Hepatocyte (in vitro differentiated cells): ENCODE results near the gene PDCD6IP. TPM values are rescaled to one million over a fixed set of nuclear protein-coding genes. Genes with fewer than 3 reads are reported as not detected.
A peak's percentile ranks its signal among the peaks of the same experiment; 100 is the strongest.

ENCODE experiments used
- DNase-seq: peaks from one replicate; pipeline ENCODE4 v3.0.0-alpha.2; 2016; ENCODE audit warnings: low spot score
- H2AFZ ChIP-seq: fragments of 200-600 bp; sonication (generic); 2 replicates; pipeline ENCODE4 v1.6.0; 2016; ENCODE audit warnings: antibody characterized with exemption, mild to moderate bottlenecking
- H3K27ac ChIP-seq: fragments of 200-600 bp; sonication (generic); 2 replicates; pipeline ENCODE4 v1.5.1; 2016; ENCODE audit warnings: mild to moderate bottlenecking
- H3K27me3 ChIP-seq: fragments of 200-600 bp; sonication (generic); 2 replicates; pipeline ENCODE4 v1.6.1; 2016
- H3K36me3 ChIP-seq: fragments of 200-600 bp; sonication (generic); replicated peaks from 2 replicates; pipeline ENCODE4 v1.5.1; 2016; ENCODE audit warnings: low read depth; ENCODE audit not compliant: insufficient read depth
- H3K4me1 ChIP-seq: fragments of 200-600 bp; sonication (generic); 2 replicates; pipeline ENCODE4 v1.5.1; 2016; ENCODE audit warnings: mild to moderate bottlenecking, moderate library complexity; ENCODE audit not compliant: insufficient read depth
- H3K4me2 ChIP-seq: fragments of 200-600 bp; sonication (generic); 2 replicates; pipeline ENCODE4 v1.6.0; 2016
- H3K4me3 ChIP-seq: fragments of 200-600 bp; sonication (generic); 2 replicates; pipeline ENCODE4 v1.5.1; 2016; ENCODE audit warnings: mild to moderate bottlenecking
- H3K79me2 ChIP-seq: fragments of 200-600 bp; sonication (generic); 2 replicates; pipeline ENCODE4 v1.6.0; 2017; ENCODE audit warnings: mild to moderate bottlenecking
- H3K9me2 ChIP-seq: fragments of 200-600 bp; sonication (generic); replicated peaks from 2 replicates; pipeline ENCODE4 v1.6.0; 2017; ENCODE audit warnings: mild to moderate bottlenecking; ENCODE audit not compliant: insufficient read depth
- H3K9me3 ChIP-seq: fragments of 200-600 bp; sonication (generic); 2 replicates; pipeline ENCODE4 v1.5.1; 2016; ENCODE audit warnings: low read depth, mild to moderate bottlenecking
- H4K20me1 ChIP-seq: fragments of 200-600 bp; sonication (generic); 2 replicates; pipeline ENCODE4 v1.6.0; 2016; ENCODE audit warnings: mild to moderate bottlenecking; ENCODE audit not compliant: insufficient read depth, poor library complexity, severe bottlenecking
- EZH2 ChIP-seq: fragments of 200-600 bp; sonication (generic); IDR thresholded peaks from 2 replicates; pipeline ENCODE4 v1.6.1; 2016; ENCODE audit warnings: antibody characterized with exemption, mild to moderate bottlenecking, borderline replicate concordance
- EZH2phosphoT487 ChIP-seq: fragments of 200-600 bp; sonication (generic); IDR thresholded peaks from one replicate; pipeline ENCODE4 v1.6.1; 2018; ENCODE audit warnings: antibody characterized with exemption, mild to moderate bottlenecking, low read depth, moderate library complexity; ENCODE audit not compliant: unreplicated experiment, severe bottlenecking
- WGBS: methylation state at CpG from one replicate; pipeline ENCODE4 v1.1.6; 2016; ENCODE audit warnings: low lambda C conversion rate; ENCODE audit errors: missing lambda C conversion rate; 5-methylcytosine and 5-hydroxymethylcytosine counted together
- polyA plus RNA-seq: library from polyadenylated mRNA; unstranded; fragments of >200 nt; fragmentation: Nextera tagmentation; extraction: Ambion mirVana; gene quantifications from 2 replicates; pipeline ENCODE4 v1.2.1, GENCODE V29; 2016
- total RNA-seq: library from RNA; depleted of rRNA; stranded (reverse); fragments of >200 nt; gene quantifications from 2 replicates; pipeline ENCODE4 v1.2.3, GENCODE V29; 2014
- TF ChIP-seq, protein P1 (sequence below): fragments of 200-600 bp; sonication (generic); IDR thresholded peaks from 2 replicates; pipeline ENCODE4 v1.5.1; 2016; ENCODE audit warnings: antibody characterized with exemption, mild to moderate bottlenecking; ENCODE audit not compliant: poor library complexity

Gene PDCD6IP
- total and polyA plus RNA-seq, 2 experiments from 2014 or later, result 83.6 to 121 TPM

DNA sequence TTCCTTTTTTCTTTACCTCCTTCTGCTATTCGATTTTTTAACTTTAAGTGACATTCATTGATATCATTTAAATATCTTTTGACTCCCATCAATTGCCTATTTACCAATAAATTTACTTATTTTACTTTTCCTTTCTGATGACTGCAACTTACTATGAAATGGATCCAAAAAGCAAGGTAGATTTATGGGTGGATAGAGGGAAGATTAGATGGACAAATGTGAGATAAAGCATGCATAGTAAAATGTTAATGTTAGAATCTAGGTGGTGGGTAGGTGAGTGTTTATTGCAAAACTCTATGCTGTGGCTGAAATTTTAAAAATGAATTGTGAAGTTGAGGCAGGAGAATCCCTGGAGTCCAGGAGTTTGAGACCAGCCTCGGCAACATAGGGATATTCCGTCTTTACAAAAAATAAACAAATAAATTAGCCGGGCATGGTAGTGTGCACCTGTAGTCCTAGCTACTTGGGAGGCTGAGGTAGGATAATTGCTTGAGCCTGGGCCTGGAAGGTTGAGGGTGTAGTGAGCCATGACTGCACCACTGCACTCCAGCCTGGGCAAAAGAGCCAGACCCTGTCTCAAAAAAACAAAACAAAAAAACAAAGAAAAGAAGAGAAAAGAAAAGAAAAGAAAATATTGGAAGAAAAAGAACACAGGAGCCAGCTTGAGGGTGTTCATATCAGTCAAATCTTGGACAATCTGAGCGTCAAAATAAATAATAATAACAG, 6.1 kb upstream of the PDCD6IP start:
- Histone ChIP-seq H3K27ac (peak overlapping the region; percentile 51), H3K4me2 (no peak overlapping the region), H3K79me2 (peaks cover 4% of the 10 kb centered on the region), H3K9me3 (no peaks in the 10 kb centered on the region), H3K36me3 (no peaks in the 10 kb centered on the region), H3K4me3 (no peak overlapping the region), H4K20me1 (no peaks in the 10 kb centered on the region), H3K27me3 (no peaks in the 10 kb centered on the region), H2AFZ (no peak overlapping the region), H3K4me1 (no peaks in the 10 kb centered on the region), H3K9me2 (no peaks in the 10 kb centered on the region)
- 91% methylated on average over 5 of the region's 5 CpGs for WGBS
- DNase-seq, result no peak
- TF ChIP-seq, protein P1, sequence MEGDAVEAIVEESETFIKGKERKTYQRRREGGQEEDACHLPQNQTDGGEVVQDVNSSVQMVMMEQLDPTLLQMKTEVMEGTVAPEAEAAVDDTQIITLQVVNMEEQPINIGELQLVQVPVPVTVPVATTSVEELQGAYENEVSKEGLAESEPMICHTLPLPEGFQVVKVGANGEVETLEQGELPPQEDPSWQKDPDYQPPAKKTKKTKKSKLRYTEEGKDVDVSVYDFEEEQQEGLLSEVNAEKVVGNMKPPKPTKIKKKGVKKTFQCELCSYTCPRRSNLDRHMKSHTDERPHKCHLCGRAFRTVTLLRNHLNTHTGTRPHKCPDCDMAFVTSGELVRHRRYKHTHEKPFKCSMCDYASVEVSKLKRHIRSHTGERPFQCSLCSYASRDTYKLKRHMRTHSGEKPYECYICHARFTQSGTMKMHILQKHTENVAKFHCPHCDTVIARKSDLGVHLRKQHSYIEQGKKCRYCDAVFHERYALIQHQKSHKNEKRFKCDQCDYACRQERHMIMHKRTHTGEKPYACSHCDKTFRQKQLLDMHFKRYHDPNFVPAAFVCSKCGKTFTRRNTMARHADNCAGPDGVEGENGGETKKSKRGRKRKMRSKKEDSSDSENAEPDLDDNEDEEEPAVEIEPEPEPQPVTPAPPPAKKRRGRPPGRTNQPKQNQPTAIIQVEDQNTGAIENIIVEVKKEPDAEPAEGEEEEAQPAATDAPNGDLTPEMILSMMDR, result no peak
- TF ChIP-seq EZH2phosphoT487 (no peak), EZH2 (no peak)

DNA sequence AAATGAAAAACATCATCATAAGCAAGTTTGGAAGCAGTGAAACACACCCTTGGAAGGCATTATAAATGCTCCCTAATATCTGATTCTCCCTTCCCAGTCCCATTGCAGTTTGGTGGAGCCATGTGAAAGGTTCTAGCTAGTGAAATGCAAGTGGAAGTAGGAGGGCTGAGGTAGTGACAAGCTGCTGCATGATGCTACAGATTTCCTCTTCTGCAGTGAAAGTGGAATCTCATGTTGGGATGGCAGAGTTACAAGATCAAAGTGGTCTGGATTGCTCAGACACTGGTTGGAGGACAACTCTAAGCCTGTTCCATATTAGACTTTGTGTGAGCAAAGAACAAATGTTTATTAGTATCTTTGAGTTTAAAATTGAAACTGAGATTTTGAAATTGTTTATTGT, 3.3 kb upstream of the PDCD6IP start:
- no peak overlapping the region for H2AFZ ChIP-seq
- no peak overlapping the region for H3K27ac ChIP-seq
- H3K27me3 ChIP-seq, result no peaks in the 10 kb centered on the region
- no peak overlapping the region for H3K4me2 ChIP-seq
- TF ChIP-seq EZH2phosphoT487, result no peak
- TF ChIP-seq, protein P1, result no peak
- TF ChIP-seq EZH2, result no peak
- H3K4me1 ChIP-seq, result no peaks in the 10 kb centered on the region
- peaks cover 18% of the 10 kb centered on the region for H3K79me2 ChIP-seq
- no peak overlapping the region for H3K4me3 ChIP-seq
- no peaks in the 10 kb centered on the region for H3K9me3 ChIP-seq
- no peak for DNase-seq
- H4K20me1 ChIP-seq, result peaks cover 5% of the 10 kb centered on the region
- no peaks in the 10 kb centered on the region for H3K36me3 ChIP-seq
- no peaks in the 10 kb centered on the region for H3K9me2 ChIP-seq

DNA sequence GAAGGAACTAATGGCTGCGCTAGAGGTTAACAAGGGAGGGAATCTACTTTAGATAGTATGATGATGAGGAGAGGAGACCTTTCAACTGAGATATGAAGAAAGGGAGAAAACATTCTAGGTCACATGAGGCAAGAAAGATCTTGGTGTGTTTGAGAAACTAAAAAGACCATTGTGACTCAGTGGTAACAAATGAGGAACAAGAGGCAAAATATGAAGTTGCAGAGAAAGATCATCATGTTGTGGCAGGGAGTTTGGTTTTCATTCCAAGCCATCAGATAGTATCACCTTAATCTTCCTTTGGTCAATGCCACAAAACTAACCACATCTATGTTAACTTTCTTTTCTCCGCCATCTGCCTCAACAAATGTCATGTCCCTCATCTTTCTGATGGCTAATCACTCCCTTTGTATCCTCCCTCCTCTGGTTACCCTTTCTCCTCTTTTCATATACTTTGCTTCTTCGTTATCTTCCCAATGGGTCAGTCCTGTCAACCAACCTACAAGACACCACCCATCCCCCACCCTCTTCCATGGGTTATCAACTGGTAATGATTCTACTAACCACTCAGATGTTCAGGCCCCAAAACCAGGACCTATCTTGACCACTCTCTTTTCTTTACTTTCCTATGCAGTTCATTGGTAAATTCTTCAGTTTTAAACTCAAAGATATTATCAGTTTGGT, 2.4 kb upstream of the PDCD6IP start:
- H4K20me1 ChIP-seq, result peaks cover 12% of the 10 kb centered on the region
- no peak for TF ChIP-seq EZH2phosphoT487
- TF ChIP-seq, protein P1, result no peak
- no peak for TF ChIP-seq EZH2
- 96% methylated on average over 3 of the region's 3 CpGs for WGBS

More for the DNA sequence above, 2.4 kb upstream of the PDCD6IP start:
- Histone ChIP-seq H3K27me3 (no peaks in the 10 kb centered on the region), H3K4me1 (peaks cover 6% of the 10 kb centered on the region), H2AFZ (no peak overlapping the region), H3K27ac (no peak overlapping the region), H3K4me3 (no peak overlapping the region), H3K9me3 (no peaks in the 10 kb centered on the region), H3K36me3 (no peaks in the 10 kb centered on the region), H3K79me2 (peaks cover 26% of the 10 kb centered on the region), H3K9me2 (no peaks in the 10 kb centered on the region), H3K4me2 (no peak overlapping the region)
- DNase-seq, result no peak
